Esophagus muscularis mucosa (tissue), 4 donors: ENCODE measurements around the gene LCN15. TPM values are rescaled to one million over a fixed set of nuclear protein-coding genes. Genes with fewer than 3 reads are reported as not detected.

ENCODE experiments used
- DNase-seq: peaks from one replicate; pipeline ENCODE4 v3.0.0-alpha.2; 2017; ENCODE audit errors: extremely low spot score
- H3K27ac ChIP-seq, 4 donors: fragments of 200-600 bp; sonication (generic); replicated peaks in 1 of 4; 1 replicate in 3 of 4; 2 replicates in 1 of 4; pipeline ENCODE4 v1.5.1; 2016 to 2019; ENCODE audit warnings: mild to moderate bottlenecking in 1 of 4
- H3K27me3 ChIP-seq, 4 donors: fragments of 200-600 bp; sonication (generic); one replicate each; pipeline versions ENCODE4 v1.5.1 to v1.6.0; 2016 to 2019
- H3K36me3 ChIP-seq, 4 donors: fragments of 200-600 bp; sonication (generic); one replicate each; pipeline ENCODE4 v1.5.1; 2016 to 2019
- H3K4me1 ChIP-seq, 4 donors: fragments of 200-600 bp; sonication (generic); one replicate each; pipeline ENCODE4 v1.5.1; 2016 to 2019
- H3K4me3 ChIP-seq, 4 donors: fragments of 200-600 bp; sonication (generic); 1 replicate in 2 of 4; 2 replicates in 2 of 4; pipeline ENCODE4 v1.5.1; 2016 to 2019; ENCODE audit warnings: mild to moderate bottlenecking in 4 of 4, moderate library complexity in 1 of 4
- H3K9me3 ChIP-seq, 4 donors: fragments of 200-600 bp; sonication (generic); 1 replicate in 3 of 4; 2 replicates in 1 of 4; pipeline ENCODE4 v1.5.1; 2016 to 2019
- CTCF ChIP-seq, 3 experiments: fragments of 200-600 bp in 2 of 3; fragments of 450-650 bp in 1 of 3; sonication (generic) in 2 of 3; IDR thresholded peaks; one replicate each; pipeline ENCODE4 v1.5.1; 2017 to 2019; ENCODE audit warnings: antibody characterized with exemption in 3 of 3, mild to moderate bottlenecking in 2 of 3, moderate library complexity in 1 of 3
- EP300 ChIP-seq: sonication (generic); formaldehyde crosslinking; IDR thresholded peaks from one replicate; pipeline ENCODE4 v1.6.1; 2017; ENCODE audit warnings: antibody characterized with exemption
- POLR2A ChIP-seq: fragments of 450-650 bp; IDR thresholded peaks from one replicate; pipeline ENCODE4 v1.6.1; 2017; ENCODE audit warnings: antibody characterized with exemption, moderate library complexity, mild to moderate bottlenecking, low read depth
- POLR2AphosphoS5 ChIP-seq, 2 donors: sonication (generic); formaldehyde crosslinking; IDR thresholded peaks; one replicate each; pipeline ENCODE4 v1.6.1; 2017; ENCODE audit warnings: antibody characterized with exemption in 2 of 2
- WGBS: methylation state at CpG from one replicate; pipeline ENCODE4 v1.1.5; 2018; 5-methylcytosine and 5-hydroxymethylcytosine counted together
- intact Hi-C: fragments of 100-400 bp; cut with DNase I; formaldehyde crosslinking; loops from one replicate; pipeline ENCODE4 v1.15.1; 2023
- total RNA-seq, 4 donors: library from RNA; depleted of rRNA; stranded (reverse); fragments of >200 nt; gene quantifications; one replicate each; pipeline versions ENCODE4 v1.1.0 to v1.2.1, GENCODE V29; 2016

LCN15 gene
- total RNA-seq, 4 donors from 2014 or later: not detected

DNA sequence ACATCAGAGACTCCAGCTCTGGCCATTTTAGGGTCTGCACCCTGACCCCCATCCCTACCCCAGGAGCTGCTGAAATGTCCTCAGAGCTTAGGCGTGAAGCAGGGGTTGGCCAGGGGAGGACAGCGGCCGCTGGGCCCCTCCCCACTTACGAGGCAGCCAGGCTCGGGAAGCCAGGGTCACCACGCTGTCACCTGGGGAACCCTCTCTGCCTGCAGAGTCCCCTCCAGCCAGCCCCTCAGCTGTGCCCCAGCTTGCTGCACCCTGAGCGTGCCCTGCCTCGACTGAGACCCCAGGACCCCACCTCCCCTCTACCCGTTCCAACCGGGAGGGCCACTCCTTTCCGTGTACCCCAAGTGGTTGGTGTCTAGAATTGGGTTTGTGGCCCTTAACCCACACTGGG lies 24.2 kb downstream of the LCN15 start:
- intact Hi-C loops: no loop called here
- peaks cover 0 to 56% (median 21%) of the 10 kb centered on the region in 4 donors for H3K27me3 ChIP-seq
- TF ChIP-seq CTCF (IDR thresholded peaks at IDR 0.05): no peak
- TF ChIP-seq EP300: no peak
- TF ChIP-seq POLR2AphosphoS5 (IDR thresholded peaks at IDR 0.05): no peak
- no peak for TF ChIP-seq POLR2A
- peaks cover 0 to 17% (median 0%) of the 10 kb centered on the region in 4 donors for H3K36me3 ChIP-seq
- H3K4me3 ChIP-seq: no peak overlapping the region
- no peak for DNase-seq
- H3K27ac ChIP-seq: no peak overlapping the region
- WGBS: 81% methylated on average over 5 of the region's 11 CpGs
- H3K4me1 ChIP-seq: peaks cover 11 to 31% (median 23%) of the 10 kb centered on the region in 4 donors
- H3K9me3 ChIP-seq: no peaks in the 10 kb centered on the region

- intact Hi-C loops: no loop called here
- H3K27ac ChIP-seq: no peak overlapping the region
- 80% methylated on average over 21 of the region's 23 CpGs for WGBS
- peaks cover 0 to 51% (median 21%) of the 10 kb centered on the region in 4 donors for H3K27me3 ChIP-seq
- TF ChIP-seq POLR2AphosphoS5 (IDR thresholded peaks at IDR 0.05) (no peak), CTCF (IDR thresholded peaks at IDR 0.05) (no peak), POLR2A (no peak), EP300 (no peak)
- H3K4me1 ChIP-seq: peaks cover 11 to 31% (median 23%) of the 10 kb centered on the region in 4 donors
- no peaks in the 10 kb centered on the region for H3K9me3 ChIP-seq
- DNase-seq: no peak
- H3K4me3 ChIP-seq: no peak overlapping the region
- peaks cover 0 to 17% (median 0%) of the 10 kb centered on the region in 4 donors for H3K36me3 ChIP-seq
These were observed 24.8 kb downstream of the LCN15 start for GRCh38 chr9:136739509-136739908.

GRCh38 chr9:136738960-136739359 lies 25.4 kb downstream of the LCN15 start:
- Histone ChIP-seq H3K27me3 (peaks cover 0 to 45% (median 21%) of the 10 kb centered on the region in 4 donors), H3K4me1 (peaks cover 11 to 31% (median 23%) of the 10 kb centered on the region in 4 donors), H3K36me3 (peaks cover 0 to 14% (median 0%) of the 10 kb centered on the region in 4 donors), H3K4me3 (no peak overlapping the region), H3K9me3 (no peaks in the 10 kb centered on the region), H3K27ac (no peak overlapping the region)
- TF ChIP-seq EP300 (no peak), CTCF (IDR thresholded peaks at IDR 0.05) (no peak), POLR2A (no peak), POLR2AphosphoS5 (IDR thresholded peaks at IDR 0.05) (no peak)
- intact Hi-C loops: no loop called here
- DNase-seq: no peak
- WGBS: 86% methylated on average over 20 of the region's 20 CpGs

DNA sequence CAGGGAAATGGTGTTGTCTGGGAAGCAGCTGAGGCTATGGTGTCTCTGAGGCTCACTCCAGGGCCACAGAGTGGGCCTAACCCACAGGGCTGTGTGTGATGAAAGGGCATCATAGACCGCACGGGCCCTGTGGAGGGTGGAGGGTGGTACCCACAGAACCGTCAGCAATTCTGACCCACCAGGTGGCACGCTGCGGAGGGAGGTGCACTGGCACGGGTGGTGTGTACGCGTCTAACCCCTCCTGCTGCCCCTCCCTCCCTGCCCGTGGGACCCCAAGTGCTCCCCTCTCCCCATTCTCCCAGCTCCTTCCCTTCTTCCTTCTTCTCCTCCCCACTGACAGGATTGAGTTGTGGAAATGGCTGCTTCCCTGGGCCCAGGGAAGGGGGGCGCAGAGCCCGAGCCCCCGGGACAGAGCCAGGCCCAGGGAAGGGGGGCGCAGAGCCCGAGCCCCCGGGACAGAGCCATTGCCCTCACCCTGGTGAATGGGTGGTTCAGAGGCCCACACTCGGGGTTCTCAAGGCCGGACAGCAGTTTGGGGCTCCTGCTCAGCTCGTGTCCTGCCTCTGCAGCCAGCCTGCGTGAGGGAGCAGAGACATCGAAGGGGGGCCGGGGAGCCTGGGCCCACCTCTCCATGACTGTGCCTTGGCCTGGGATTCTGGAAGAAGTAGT lies 28.4 kb downstream of the LCN15 start:
- Histone ChIP-seq H3K9me3 (no peaks in the 10 kb centered on the region), H3K27ac (no peak overlapping the region), H3K36me3 (peaks cover 0 to 3% (median 0%) of the 10 kb centered on the region in 4 donors), H3K27me3 (peaks cover 0 to 15% (median 2%) of the 10 kb centered on the region in 4 donors), H3K4me3 (no peak overlapping the region), H3K4me1 (peaks cover 3 to 4% (median 3%) of the 10 kb centered on the region in 4 donors)
- no peak for DNase-seq
- intact Hi-C loops: no loop called here
- WGBS: 82% methylated on average over 13 of the region's 21 CpGs
- TF ChIP-seq CTCF (IDR thresholded peaks at IDR 0.05) (no peak), POLR2AphosphoS5 (IDR thresholded peaks at IDR 0.05) (no peak), POLR2A (no peak), EP300 (no peak)
